Measurements from ENCODE around the gene CDHR3. TPM values are rescaled to one million over a fixed set of nuclear protein-coding genes. Genes with fewer than 3 reads are reported as not detected.
A peak's percentile ranks its signal among the peaks of the same experiment; 100 is the strongest.

CDHR3 gene
- total RNA-seq, 2 donors from 2014 or later, result 0.79 TPM; not detected in 1

DNA sequence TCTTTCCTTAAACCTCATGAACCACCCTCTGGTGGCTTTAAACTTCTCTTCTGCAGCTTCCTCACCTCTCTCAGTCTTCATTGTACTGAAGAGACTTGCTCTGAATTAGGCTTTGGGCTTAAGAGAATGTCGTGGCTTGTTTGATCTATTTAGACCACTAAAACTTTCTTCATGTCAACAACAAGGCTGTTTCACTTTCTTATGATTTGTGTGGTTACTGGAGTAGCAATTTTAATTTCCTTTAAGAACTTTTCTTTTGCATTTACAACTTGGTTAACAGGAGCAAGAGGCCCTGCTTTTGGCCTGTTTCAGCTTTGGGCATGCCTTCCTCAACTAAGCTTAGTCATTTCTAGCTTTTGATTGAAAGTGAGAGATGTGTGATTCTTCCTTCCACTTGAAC, 38.1 kb upstream of the CDHR3 start:
- H3K36me3 ChIP-seq, result no peaks in the 10 kb centered on the region
- no peaks in the 10 kb centered on the region for H3K4me1 ChIP-seq
- H3K27ac ChIP-seq, result no peak overlapping the region

DNA sequence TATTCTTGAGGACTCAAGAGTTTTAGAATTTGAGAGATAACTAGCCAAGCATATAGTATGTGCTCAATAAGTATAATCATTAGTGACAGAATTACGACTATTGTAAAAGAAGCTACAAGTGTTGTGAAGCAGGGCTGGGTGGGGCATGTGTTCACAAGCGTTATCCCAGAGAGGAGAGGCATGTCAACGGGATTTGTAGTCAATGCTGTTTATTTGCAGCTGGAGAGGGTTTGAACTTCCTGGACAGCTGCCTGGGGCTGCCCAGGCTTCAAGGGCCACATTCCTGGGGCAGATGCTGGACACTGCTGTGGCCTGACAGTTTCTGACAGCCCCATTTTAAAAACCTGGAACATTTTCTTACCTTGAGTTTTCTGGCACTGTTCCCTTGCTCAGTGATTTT, 36.9 kb upstream of the CDHR3 start:
- TF ChIP-seq, protein P1, sequence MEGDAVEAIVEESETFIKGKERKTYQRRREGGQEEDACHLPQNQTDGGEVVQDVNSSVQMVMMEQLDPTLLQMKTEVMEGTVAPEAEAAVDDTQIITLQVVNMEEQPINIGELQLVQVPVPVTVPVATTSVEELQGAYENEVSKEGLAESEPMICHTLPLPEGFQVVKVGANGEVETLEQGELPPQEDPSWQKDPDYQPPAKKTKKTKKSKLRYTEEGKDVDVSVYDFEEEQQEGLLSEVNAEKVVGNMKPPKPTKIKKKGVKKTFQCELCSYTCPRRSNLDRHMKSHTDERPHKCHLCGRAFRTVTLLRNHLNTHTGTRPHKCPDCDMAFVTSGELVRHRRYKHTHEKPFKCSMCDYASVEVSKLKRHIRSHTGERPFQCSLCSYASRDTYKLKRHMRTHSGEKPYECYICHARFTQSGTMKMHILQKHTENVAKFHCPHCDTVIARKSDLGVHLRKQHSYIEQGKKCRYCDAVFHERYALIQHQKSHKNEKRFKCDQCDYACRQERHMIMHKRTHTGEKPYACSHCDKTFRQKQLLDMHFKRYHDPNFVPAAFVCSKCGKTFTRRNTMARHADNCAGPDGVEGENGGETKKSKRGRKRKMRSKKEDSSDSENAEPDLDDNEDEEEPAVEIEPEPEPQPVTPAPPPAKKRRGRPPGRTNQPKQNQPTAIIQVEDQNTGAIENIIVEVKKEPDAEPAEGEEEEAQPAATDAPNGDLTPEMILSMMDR (IDR thresholded peaks at IDR 0.05), result no peak
- no peaks in the 10 kb centered on the region for H3K36me3 ChIP-seq
- no peaks in the 10 kb centered on the region for H3K27me3 ChIP-seq

More for the DNA sequence above, 38.1 kb upstream of the CDHR3 start:
- Histone ChIP-seq H3K27me3 (no peaks in the 10 kb centered on the region), H3K4me3 (no peak overlapping the region), H3K9me3 (peaks cover 0 to 12% of the 10 kb centered on the region in 2 donors)
- TF ChIP-seq, protein P1 (IDR thresholded peaks at IDR 0.05), result no peak
- no peak for DNase-seq (ENCODE audit: low spot score)

DNA sequence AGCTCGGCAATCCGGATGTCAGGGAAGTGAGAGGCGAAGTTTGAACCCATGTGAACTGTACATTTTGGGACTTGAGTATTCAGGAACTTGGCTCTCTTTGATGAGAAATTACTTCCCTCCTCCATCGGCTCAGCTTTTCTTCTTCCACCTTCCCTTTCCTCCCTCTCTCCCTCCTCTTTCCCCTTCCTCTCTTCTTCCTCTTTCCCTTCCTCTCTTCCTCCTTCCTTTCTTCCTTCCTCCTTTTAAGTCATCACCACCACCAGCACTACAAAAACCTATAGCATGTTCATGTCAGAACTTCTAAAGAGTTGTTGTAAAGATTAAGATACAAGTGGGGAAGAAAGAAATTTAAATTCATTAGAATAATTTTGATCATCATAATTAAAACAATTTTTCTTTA, 31.9 kb upstream of the CDHR3 start:
- Histone ChIP-seq H3K4me3 (no peak overlapping the region), H3K36me3 (no peaks in the 10 kb centered on the region), H3K27ac (no peak overlapping the region), H3K27me3 (no peaks in the 10 kb centered on the region), H3K9me3 (no peaks in the 10 kb centered on the region), H3K4me1 (no peaks in the 10 kb centered on the region)
- no peak for DNase-seq (ENCODE audit: low spot score)
- TF ChIP-seq, protein P1 (IDR thresholded peaks at IDR 0.05), result no peak

More for the DNA sequence above, 36.9 kb upstream of the CDHR3 start:
- H3K4me3 ChIP-seq, result no peak overlapping the region
- no peak for DNase-seq (ENCODE audit: low spot score)
- H3K9me3 ChIP-seq, result peaks cover 0 to 12% of the 10 kb centered on the region in 2 donors
- H3K27ac ChIP-seq, result no peak overlapping the region
- no peaks in the 10 kb centered on the region for H3K4me1 ChIP-seq

DNA sequence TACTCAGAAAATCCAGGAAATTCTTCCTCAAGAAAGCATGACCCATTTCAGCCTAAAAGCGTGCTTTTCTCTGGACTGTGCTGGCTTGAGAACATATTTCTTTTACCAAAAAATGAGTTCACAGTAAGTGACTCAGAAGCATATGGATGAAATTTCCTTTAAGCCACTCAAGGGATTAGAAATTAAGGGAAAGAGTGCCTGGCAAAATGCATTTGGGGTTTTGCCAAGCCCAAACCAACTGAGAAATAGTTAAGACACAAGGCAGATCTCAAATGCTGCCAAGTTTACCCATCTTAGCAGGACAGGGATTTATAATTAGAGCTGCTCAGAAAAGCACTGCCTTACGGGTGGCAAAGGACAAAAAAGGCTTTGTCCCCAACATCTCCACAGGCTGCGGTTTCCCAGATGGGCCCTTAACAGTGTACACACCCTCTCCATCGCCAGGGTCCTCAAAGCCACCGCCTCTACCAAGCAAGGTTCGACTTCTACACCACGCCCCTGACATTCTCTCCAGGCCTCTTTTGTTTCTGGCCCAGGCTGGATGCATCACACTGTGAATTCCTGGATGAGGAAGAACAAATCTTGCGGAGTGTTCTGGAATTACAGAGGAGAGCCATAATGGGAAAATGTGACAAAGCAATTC, 30.1 kb upstream of the CDHR3 start:
- Histone ChIP-seq H3K4me3 (no peak overlapping the region), H3K36me3 (no peaks in the 10 kb centered on the region), H3K27me3 (no peaks in the 10 kb centered on the region), H3K4me1 (no peaks in the 10 kb centered on the region), H3K27ac (peak overlapping the region; percentile 21 to 49), H3K9me3 (no peaks in the 10 kb centered on the region)
- TF ChIP-seq, protein P1 (IDR thresholded peaks at IDR 0.05), result no peak
- no peak for DNase-seq (ENCODE audit: low spot score)

DNA sequence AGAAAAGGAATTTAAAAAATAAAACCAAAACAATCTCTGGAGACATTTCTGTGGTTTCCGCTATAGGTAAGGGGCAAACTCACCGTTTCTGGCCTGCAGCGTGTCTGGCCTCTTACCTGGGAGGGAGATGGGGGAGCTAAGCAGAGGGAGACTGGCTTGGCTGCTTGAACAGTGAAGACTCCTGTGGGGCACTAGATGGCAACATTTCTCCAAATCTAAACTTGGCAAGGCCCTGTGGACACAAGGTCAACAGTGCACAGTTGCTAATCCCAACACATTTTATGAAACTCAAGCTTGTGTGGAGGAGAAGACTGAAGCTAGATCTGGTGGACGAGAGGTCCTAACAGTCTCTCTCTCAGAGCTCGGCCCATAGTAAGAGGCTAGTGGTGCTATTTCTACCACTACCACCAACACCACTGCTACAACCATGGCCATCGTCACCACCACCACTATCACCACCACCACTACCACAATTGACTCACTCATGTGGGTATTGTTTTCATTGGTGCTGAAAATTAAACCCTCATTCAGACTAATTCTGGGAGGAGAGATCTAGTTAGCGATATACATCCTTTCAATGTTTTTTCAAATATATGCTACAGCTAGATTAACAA, 28.4 kb upstream of the CDHR3 start:
- DNase-seq (ENCODE audit: low spot score), result no peak
- Histone ChIP-seq H3K4me1 (no peaks in the 10 kb centered on the region), H3K9me3 (no peaks in the 10 kb centered on the region), H3K27ac (no peak overlapping the region), H3K36me3 (no peaks in the 10 kb centered on the region), H3K4me3 (no peak overlapping the region), H3K27me3 (no peaks in the 10 kb centered on the region)
- TF ChIP-seq, protein P1 (IDR thresholded peaks at IDR 0.05), result peak in 1 of 2 donors; percentile 52

Data from right atrium auricular region (tissue), 2 donors.